Germinal center (tissue), 1 donor: Measurements from ENCODE around the gene CPA2.
"Not testable (repeated sequence)": the region's sequence is repeated elsewhere in the genome, so short reads cannot be mapped to it uniquely, and the experiment has no call there.

Source experiments
- DNase-seq: peaks from one replicate; pipeline ENCODE4 v3.0.0; 2012; ENCODE audit warnings: mixed read lengths, low spot score

CPA2 gene

DNA sequence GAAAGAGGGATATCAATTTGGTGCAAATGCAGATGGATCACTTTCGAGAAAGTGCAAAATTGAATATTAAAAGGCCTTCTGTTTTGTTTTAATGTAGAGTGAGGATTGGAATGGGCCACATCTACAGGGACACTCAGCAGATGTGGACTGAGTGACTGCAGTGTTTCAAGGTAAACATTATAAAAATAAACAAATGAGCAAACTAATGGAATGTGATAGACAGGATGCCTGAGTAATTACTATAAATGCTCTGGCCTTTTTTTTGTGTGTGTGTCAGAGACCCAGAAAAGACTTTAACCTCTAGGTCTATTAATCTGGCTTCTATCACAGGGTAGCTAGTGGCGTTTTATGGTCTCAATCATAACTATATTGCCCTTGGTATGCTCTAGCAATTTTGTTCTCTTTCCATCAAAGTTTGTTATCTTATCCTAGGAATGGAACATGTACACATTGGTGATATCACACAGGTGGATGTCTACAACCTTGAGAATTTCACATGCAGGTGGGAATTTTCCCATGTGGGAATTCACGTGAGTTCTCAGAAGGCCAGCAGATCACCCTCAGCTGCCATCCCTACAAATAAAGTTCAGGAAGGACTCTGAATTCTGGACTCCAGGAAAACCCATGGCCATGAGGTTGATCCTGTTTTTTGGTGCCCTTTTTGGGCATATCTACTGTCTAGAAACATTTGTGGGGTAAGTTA lies at the start of gene CPA2:
CPA2 (plus strand) TSS at position 606 of the 703 bp plus-strand sequence; CDS start at position 625, 19 bp downstream.
- DNase-seq: no peak

GRCh38 chr7:130218806-130219620 lies 47.6 kb upstream of the CPA2 start:
- DNase-seq: no peak

- DNase-seq: no peak
Measured at GRCh38 chr7:130219871-130220270, 46.8 kb upstream of the CPA2 start.

DNA sequence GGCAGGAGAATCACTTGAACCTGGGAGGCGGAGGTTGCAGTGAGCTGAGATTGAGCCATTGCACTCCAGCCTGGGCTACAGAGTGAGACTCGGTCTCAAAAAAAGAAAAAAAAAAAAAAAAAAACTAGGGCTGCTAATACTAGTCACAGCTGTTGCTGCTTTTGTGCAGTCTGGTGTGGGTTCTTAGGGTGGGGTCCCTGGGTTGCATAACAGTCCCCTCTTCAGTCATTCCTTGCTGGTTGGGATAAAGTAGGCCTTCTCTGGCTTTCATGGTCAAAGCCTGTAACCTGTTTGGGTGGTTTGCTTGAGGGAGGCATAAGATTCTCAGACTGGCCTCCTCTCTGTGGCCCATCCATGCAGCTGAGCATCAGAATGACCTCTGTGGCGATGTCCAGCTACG lies 44.9 kb upstream of the CPA2 start:
- DNase-seq: no peak

- no peak for DNase-seq
Measured at GRCh38 chr7:130223646-130224045, 43.0 kb upstream of the CPA2 start.

DNA sequence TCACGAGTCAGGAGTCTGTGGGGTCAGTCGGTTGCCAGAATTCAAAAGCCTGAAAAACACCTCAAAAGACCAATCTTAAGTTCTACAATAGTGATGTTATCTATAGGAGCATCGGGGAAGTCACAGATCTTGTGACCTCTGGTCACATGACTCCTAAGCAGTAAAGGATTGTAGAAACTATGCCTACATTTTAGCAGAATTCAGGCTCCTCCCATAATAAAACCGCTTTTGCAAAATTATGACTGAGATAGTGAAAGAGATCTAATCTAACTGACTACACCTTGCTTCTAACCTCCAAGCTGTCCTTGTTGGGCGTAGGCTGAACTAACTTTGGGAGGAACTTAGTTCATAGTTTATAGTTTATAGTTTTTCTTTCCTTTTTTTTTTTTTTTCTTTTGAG lies 42.5 kb upstream of the CPA2 start:
- DNase-seq: no peak

DNA sequence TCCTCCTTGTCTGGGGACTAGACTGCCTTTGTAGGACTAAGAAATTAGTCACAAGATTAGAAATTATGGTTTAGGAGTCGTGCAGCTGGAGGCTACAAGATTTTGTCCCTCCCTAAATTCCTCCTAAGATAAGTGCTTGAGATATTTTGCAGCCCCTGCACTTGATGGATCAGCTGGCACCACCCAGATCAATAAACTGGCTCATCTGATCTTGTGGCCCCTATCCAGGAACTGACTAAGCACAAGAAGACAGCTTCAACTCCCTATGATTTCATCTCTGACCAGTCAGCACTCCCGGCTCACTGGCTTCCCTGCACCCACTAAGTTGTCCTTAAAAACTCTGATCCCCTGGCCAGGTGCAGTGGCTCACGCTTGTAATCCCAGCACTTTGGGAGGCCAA lies 41.7 kb upstream of the CPA2 start:
- not testable (repeated sequence) for DNase-seq

DNA sequence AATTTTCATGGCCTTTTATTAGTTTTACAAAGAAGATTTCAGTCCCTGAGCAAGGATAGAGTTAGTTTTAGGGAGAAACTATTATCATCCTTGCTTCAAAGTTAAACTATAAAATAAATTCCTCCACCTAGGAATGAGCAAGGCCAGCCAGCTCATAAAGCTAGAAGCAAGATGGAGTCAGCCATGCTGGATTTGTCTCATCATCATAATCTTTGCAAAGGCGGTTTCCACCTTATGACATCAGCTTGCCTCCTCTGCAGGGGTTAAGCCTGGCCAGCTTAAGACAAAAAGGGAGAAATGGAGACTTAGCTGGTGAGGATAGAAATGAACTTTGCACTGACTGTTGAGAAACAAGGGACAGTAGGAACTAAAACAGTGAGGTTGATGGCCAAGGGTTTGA lies 40.3 kb upstream of the CPA2 start:
- no peak for DNase-seq

- DNase-seq: no peak
Measured at GRCh38 chr7:130227883-130228575, 38.6 kb upstream of the CPA2 start.

- DNase-seq: no peak
Measured at GRCh38 chr7:130228840-130229502, 37.7 kb upstream of the CPA2 start.

DNA sequence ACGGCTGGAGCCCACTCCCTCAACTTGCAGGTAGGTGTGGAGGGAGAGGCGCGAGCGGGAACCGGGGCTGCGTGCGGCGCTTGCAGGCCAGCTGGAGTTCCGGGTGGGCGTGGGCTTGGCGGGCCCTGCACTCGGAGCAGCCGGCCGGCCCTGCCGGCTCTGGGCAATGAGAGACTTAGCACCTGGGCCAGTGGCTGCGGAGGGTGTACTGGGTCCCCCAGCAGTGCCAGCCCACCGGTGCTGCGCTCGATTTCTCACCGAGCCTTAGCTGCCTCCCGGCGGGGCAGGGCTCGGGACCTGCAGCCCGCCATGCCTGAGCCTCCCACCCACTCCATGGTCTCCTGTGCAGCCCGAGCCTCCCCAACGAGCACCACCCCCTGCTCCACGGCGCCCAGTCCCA lies 36.7 kb upstream of the CPA2 start:
- DNase-seq: not testable (repeated sequence)

GRCh38 chr7:130231792-130232191 lies 34.9 kb upstream of the CPA2 start:
- no peak for DNase-seq

DNA sequence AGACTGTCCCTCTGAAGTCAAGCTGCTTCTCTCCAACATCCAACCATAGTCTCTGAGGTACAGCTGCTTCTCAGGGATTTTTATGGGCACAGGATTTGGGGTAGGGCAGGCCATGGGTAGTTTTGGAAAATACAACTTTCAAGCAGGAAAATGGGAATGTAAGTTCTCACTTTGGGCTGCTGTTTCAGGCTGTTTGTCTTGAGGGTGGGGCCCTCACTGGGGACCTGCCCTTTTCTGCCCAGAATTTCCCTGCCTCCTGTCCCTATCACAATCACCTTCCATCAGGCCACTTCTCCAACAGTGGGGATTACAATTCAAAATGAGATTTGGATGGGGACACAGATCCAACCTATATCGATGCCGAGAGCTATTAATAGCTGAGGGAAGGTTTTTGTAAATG lies 34.5 kb upstream of the CPA2 start:
- no peak for DNase-seq

DNA sequence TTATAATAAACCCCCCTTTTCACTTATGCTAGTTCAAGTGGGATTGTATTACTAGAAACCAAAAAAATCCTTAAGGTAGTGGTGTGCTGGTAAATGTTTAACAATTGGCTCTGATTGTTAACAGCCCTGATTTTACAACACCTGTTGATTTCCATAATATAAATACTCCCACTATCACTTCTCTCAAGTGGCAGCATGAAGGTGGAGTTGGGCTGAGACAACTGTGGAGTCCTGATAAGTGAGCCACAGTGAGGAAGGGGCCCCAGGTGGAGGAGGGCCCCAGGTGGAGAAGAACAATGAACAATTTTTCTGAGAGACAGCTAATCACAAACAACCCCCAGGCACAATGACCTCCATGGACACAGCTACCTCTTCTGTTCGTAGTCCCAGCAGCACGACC lies 32.6 kb upstream of the CPA2 start:
- DNase-seq: no peak

- not testable (repeated sequence) for DNase-seq
Measured at GRCh38 chr7:130236361-130236760, 30.3 kb upstream of the CPA2 start.

DNA sequence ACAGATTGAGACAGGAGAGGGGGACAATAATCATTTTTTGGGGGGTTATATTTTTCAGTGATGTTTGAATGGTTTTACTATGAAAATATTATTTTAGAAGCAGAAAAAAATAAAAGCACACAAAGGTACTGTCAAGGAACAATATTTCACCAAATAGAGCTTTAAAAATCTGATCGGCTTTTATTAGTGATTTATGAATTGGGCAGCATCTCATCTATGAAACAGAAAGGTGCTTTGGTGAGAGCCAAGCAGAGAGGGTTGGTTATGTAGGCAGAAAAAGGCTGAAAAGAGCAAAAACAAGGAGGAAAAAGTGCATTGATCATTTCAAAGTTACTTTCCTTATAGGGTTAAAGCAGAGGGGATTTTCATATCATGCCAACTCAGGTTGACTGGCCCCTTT lies 26.4 kb upstream of the CPA2 start:
- no peak for DNase-seq

DNA sequence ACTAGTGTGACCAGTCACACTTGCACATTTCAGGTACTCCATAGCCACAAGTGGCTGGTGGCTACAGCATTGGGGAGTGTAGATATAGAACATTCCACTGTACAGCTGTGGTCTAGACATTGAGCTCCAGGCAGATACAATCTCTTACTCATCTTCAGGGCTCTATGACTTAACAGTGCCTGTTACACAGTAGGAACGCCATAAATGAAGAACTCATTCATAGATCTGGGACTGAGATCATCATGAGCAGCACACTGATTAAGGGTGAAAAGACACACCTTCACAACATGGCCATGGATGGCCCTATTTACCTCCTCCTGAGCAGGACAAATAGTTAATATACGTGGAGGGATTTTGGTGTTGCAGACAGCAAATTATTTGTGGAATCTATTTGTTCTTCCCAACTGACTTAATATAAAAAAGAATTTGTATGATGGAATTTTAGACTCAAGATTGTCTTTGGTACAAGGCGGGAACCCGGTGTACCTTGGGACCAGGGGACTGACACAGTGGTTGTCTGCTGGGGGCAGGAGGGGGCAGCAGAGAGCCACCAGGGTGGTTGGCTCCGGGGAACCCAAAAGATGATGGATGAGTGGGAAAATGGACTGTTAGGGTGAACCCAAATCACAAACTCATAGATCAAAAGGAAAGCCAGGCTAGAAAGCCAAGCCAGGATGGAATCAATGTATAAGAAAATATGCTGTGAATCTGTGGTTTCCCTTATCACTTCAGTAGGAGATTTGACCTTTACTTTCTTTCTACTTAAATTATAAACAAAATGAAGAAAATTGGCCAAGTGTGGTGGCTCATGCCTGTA lies 24.3 kb upstream of the CPA2 start:
- DNase-seq: peak; percentile 39

DNA sequence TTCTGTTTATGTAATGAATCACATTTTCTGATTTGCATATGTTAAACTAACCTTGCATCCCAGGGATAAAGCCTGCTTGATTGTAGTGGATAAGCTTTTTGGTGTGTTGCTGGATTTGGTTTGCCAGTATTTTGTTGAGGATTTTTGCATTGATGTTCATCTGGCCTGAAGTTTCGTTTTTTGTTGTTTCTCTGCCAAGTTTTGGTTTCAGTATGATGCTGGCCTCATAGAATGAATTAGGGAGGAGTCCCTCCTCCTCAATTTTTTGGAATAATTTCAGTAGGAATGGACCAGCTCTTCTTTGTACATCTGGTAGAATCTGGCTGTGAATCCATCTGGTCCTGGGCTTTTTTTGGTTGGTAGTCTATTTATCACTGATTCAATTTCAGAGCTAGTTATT lies 23.2 kb upstream of the CPA2 start:
- DNase-seq: not testable (repeated sequence)

GRCh38 chr7:130246491-130246890 lies 20.2 kb upstream of the CPA2 start:
- DNase-seq: not testable (repeated sequence)

GRCh38 chr7:130248842-130249241 lies 17.8 kb upstream of the CPA2 start:
- DNase-seq: not testable (repeated sequence)

- DNase-seq: not testable (repeated sequence)
Measured at GRCh38 chr7:130249626-130250025, 17.0 kb upstream of the CPA2 start.
